ENCODE measurements around the gene ATG16L2.
A peak's percentile ranks its signal among the peaks of the same experiment; 100 is the strongest.
"Not testable (repeated sequence)": the region's sequence is repeated elsewhere in the genome, so short reads cannot be mapped to it uniquely, and the experiment has no call there.

The ATG16L2 gene

GRCh38 chr11:72788241-72788640 lies 26.0 kb upstream of the ATG16L2 start:
- H3K4me1 Mint-ChIP-seq, result peaks cover 40% of the 10 kb centered on the region
- H3K4me3 Mint-ChIP-seq, result no peak overlapping the region
- no peaks in the 10 kb centered on the region for H3K36me3 Mint-ChIP-seq (ENCODE audit: low read depth)
- TF ChIP-seq CTCF (IDR thresholded peaks at IDR 0.05), result no peak
- no peak for DNase-seq
- no peaks in the 10 kb centered on the region for H3K9me3 Mint-ChIP-seq
- no peak overlapping the region for H3K27ac Mint-ChIP-seq
- H3K27me3 Mint-ChIP-seq (ENCODE audit: low read depth, poor library complexity), result peaks cover 5% of the 10 kb centered on the region

GRCh38 chr11:72789493-72790131 lies 24.6 kb upstream of the ATG16L2 start:
- TF ChIP-seq CTCF (IDR thresholded peaks at IDR 0.05), result no peak
- Mint-ChIP-seq H3K4me3 (no peak overlapping the region), H3K36me3 (ENCODE audit: low read depth) (no peaks in the 10 kb centered on the region), H3K4me1 (peaks cover 47% of the 10 kb centered on the region), H3K27ac (no peak overlapping the region), H3K9me3 (no peaks in the 10 kb centered on the region), H3K27me3 (ENCODE audit: low read depth, poor library complexity) (no peaks in the 10 kb centered on the region)
- no peak for DNase-seq

DNA sequence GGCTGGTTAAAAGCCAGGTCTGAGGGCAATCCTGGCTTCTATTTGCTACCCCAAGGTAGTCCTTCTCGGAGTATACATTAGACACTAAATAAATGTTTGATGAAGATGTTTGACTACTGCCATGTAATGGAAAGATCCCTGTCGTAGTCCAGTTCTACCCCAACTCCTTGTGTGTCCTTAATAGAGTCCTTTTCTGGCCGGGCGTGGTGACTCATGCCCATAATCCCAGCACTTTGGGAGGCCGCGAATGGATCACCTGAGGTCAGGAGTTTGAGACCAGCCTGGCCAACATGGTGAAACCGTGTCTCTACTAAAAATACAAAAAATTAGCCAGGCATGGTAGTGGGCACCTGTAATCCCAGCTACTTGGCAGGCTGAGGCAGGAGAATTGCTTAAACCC lies 23.0 kb upstream of the ATG16L2 start:
- not testable (repeated sequence) for H3K4me3 Mint-ChIP-seq; DNase-seq; H3K9me3 Mint-ChIP-seq; H3K27me3 Mint-ChIP-seq (ENCODE audit: low read depth, poor library complexity); H3K36me3 Mint-ChIP-seq (ENCODE audit: low read depth); H3K27ac Mint-ChIP-seq
- peaks cover 47% of the 10 kb centered on the region for H3K4me1 Mint-ChIP-seq

- DNase-seq, result no peak
- H3K4me3 Mint-ChIP-seq, result no peak overlapping the region
- peaks cover 35% of the 10 kb centered on the region for H3K4me1 Mint-ChIP-seq
- no peaks in the 10 kb centered on the region for H3K9me3 Mint-ChIP-seq
- H3K27me3 Mint-ChIP-seq (ENCODE audit: low read depth, poor library complexity), result no peaks in the 10 kb centered on the region
- no peak for TF ChIP-seq CTCF (IDR thresholded peaks at IDR 0.05)
- H3K27ac Mint-ChIP-seq, result no peak overlapping the region
- H3K36me3 Mint-ChIP-seq (ENCODE audit: low read depth), result no peaks in the 10 kb centered on the region
Observed at GRCh38 chr11:72792437-72793021, 21.7 kb upstream of the ATG16L2 start.

- H3K4me1 Mint-ChIP-seq, result peaks cover 33% of the 10 kb centered on the region
- H3K27ac Mint-ChIP-seq, result no peak overlapping the region
- no peak for DNase-seq
Observed at GRCh38 chr11:72793076-72793424, 21.2 kb upstream of the ATG16L2 start.

More at GRCh38 chr11:72793076-72793424, 21.2 kb upstream of the ATG16L2 start:
- no peak for TF ChIP-seq CTCF (IDR thresholded peaks at IDR 0.05)
- peak overlapping the region; percentile 96 for H3K4me3 Mint-ChIP-seq
- H3K36me3 Mint-ChIP-seq (ENCODE audit: low read depth), result no peaks in the 10 kb centered on the region
- H3K27me3 Mint-ChIP-seq (ENCODE audit: low read depth, poor library complexity), result no peaks in the 10 kb centered on the region
- no peaks in the 10 kb centered on the region for H3K9me3 Mint-ChIP-seq

Measured in nephron progenitor cell (in vitro differentiated cells).